ENCODE results near the gene LYPLAL1. TPM values are rescaled to one million over a fixed set of nuclear protein-coding genes. Genes with fewer than 3 reads are reported as not detected.

The LYPLAL1 gene
- total RNA-seq, 1 experiment from 2014 or later: 20.7 TPM

DNA sequence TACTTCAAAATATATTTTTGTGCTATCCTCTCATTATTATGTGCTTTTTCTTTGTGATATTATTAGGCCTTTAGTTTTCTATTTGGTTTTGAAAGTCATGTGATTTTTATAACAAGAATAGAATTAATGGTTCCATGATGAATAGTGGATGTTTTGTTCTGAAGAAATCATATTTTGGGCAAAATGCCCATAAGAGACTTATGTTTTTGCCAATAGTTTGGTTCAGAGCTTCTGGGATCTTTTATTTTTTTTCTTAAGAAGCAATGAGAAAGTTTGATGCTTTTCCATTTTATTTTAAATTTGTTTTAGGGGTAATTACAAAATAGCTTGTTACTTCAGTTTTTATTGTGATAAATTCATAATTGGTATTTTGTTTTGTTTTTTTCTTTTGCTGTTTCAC lies 49.8 kb downstream of the LYPLAL1 start:
- Mint-ChIP-seq H3K4me1 (no peaks in the 10 kb centered on the region), H3K9me3 (no peaks in the 10 kb centered on the region), H3K27ac (no peak overlapping the region), H3K4me3 (no peak overlapping the region), H3K36me3 (no peaks in the 10 kb centered on the region), H3K27me3 (ENCODE audit: low read depth) (no peaks in the 10 kb centered on the region)
- ChIA-PET POLR2A (no interaction called here), CTCF (no interaction called here)
- no peak for ATAC-seq
- no peak for DNase-seq (ENCODE audit: low spot score)
- TF ChIP-seq NFYB (CRISPR knock-in tag; conservative IDR thresholded peaks at IDR 0.05; ENCODE audit: low read depth): no peak
- TF ChIP-seq CBFB (CRISPR knock-in tag; IDR thresholded peaks at IDR 0.05; ENCODE audit: low read depth): no peak
- TF ChIP-seq, protein P1, sequence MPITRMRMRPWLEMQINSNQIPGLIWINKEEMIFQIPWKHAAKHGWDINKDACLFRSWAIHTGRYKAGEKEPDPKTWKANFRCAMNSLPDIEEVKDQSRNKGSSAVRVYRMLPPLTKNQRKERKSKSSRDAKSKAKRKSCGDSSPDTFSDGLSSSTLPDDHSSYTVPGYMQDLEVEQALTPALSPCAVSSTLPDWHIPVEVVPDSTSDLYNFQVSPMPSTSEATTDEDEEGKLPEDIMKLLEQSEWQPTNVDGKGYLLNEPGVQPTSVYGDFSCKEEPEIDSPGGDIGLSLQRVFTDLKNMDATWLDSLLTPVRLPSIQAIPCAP (CRISPR knock-in tag; IDR thresholded peaks at IDR 0.05): no peak
- TF ChIP-seq, protein P2, sequence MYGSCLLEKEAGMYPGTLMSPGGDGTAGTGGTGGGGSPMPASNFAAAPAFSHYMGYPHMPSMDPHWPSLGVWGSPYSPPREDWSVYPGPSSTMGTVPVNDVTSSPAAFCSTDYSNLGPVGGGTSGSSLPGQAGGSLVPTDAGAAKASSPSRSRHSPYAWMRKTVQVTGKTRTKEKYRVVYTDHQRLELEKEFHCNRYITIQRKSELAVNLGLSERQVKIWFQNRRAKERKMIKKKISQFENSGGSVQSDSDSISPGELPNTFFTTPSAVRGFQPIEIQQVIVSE (CRISPR knock-in tag; IDR thresholded peaks at IDR 0.05; ENCODE audit: borderline replicate concordance): no peak
- TF ChIP-seq NR2C2 (CRISPR knock-in tag; IDR thresholded peaks at IDR 0.05): no peak
- TF ChIP-seq JAZF1 (CRISPR knock-in tag; IDR thresholded peaks at IDR 0.05): no peak

DNA sequence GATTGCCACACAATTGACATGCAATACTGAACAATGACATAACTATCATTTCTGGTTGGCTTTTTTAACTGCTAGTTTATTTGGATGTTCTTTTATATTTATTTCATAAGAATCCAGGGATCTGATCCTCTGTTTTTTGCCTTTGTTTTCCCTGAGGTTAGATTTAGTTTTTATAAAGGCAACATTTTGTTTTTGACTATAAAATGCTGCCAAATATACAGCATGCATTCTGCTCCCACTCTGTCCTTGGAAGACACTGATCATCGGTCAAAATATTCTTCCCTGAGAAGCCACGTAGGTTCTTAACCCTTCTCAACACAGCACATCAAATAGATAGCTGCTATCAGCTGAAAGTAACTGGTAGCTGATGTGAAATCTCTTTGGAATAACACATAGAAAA lies 52.5 kb downstream of the LYPLAL1 start:
- no peak overlapping the region for H3K27ac Mint-ChIP-seq
- H3K27me3 Mint-ChIP-seq (ENCODE audit: low read depth): no peaks in the 10 kb centered on the region
- no peaks in the 10 kb centered on the region for H3K4me1 Mint-ChIP-seq
- no peak for ATAC-seq
- H3K36me3 Mint-ChIP-seq: no peaks in the 10 kb centered on the region
- DNase-seq (ENCODE audit: low spot score): no peak
- ChIA-PET POLR2A (no interaction called here), CTCF (no interaction called here)
- H3K4me3 Mint-ChIP-seq: no peak overlapping the region
- H3K9me3 Mint-ChIP-seq: no peaks in the 10 kb centered on the region
- TF ChIP-seq, protein P3, sequence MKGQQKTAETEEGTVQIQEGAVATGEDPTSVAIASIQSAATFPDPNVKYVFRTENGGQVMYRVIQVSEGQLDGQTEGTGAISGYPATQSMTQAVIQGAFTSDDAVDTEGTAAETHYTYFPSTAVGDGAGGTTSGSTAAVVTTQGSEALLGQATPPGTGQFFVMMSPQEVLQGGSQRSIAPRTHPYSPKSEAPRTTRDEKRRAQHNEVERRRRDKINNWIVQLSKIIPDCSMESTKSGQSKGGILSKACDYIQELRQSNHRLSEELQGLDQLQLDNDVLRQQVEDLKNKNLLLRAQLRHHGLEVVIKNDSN (CRISPR knock-in tag; IDR thresholded peaks at IDR 0.05): no peak
- no peak for TF ChIP-seq MXD4 (CRISPR knock-in tag; IDR thresholded peaks at IDR 0.05; ENCODE audit: borderline replicate concordance)
- TF ChIP-seq RORB (CRISPR knock-in tag; IDR thresholded peaks at IDR 0.05): no peak
- TF ChIP-seq, protein P4, sequence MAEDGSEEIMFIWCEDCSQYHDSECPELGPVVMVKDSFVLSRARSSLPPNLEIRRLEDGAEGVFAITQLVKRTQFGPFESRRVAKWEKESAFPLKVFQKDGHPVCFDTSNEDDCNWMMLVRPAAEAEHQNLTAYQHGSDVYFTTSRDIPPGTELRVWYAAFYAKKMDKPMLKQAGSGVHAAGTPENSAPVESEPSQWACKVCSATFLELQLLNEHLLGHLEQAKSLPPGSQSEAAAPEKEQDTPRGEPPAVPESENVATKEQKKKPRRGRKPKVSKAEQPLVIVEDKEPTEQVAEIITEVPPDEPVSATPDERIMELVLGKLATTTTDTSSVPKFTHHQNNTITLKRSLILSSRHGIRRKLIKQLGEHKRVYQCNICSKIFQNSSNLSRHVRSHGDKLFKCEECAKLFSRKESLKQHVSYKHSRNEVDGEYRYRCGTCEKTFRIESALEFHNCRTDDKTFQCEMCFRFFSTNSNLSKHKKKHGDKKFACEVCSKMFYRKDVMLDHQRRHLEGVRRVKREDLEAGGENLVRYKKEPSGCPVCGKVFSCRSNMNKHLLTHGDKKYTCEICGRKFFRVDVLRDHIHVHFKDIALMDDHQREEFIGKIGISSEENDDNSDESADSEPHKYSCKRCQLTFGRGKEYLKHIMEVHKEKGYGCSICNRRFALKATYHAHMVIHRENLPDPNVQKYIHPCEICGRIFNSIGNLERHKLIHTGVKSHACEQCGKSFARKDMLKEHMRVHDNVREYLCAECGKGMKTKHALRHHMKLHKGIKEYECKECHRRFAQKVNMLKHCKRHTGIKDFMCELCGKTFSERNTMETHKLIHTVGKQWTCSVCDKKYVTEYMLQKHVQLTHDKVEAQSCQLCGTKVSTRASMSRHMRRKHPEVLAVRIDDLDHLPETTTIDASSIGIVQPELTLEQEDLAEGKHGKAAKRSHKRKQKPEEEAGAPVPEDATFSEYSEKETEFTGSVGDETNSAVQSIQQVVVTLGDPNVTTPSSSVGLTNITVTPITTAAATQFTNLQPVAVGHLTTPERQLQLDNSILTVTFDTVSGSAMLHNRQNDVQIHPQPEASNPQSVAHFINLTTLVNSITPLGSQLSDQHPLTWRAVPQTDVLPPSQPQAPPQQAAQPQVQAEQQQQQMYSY (CRISPR knock-in tag; IDR thresholded peaks at IDR 0.05): no peak
- TF ChIP-seq, protein P5, sequence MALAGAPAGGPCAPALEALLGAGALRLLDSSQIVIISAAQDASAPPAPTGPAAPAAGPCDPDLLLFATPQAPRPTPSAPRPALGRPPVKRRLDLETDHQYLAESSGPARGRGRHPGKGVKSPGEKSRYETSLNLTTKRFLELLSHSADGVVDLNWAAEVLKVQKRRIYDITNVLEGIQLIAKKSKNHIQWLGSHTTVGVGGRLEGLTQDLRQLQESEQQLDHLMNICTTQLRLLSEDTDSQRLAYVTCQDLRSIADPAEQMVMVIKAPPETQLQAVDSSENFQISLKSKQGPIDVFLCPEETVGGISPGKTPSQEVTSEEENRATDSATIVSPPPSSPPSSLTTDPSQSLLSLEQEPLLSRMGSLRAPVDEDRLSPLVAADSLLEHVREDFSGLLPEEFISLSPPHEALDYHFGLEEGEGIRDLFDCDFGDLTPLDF (CRISPR knock-in tag; IDR thresholded peaks at IDR 0.05): no peak
- TF ChIP-seq, protein P6, sequence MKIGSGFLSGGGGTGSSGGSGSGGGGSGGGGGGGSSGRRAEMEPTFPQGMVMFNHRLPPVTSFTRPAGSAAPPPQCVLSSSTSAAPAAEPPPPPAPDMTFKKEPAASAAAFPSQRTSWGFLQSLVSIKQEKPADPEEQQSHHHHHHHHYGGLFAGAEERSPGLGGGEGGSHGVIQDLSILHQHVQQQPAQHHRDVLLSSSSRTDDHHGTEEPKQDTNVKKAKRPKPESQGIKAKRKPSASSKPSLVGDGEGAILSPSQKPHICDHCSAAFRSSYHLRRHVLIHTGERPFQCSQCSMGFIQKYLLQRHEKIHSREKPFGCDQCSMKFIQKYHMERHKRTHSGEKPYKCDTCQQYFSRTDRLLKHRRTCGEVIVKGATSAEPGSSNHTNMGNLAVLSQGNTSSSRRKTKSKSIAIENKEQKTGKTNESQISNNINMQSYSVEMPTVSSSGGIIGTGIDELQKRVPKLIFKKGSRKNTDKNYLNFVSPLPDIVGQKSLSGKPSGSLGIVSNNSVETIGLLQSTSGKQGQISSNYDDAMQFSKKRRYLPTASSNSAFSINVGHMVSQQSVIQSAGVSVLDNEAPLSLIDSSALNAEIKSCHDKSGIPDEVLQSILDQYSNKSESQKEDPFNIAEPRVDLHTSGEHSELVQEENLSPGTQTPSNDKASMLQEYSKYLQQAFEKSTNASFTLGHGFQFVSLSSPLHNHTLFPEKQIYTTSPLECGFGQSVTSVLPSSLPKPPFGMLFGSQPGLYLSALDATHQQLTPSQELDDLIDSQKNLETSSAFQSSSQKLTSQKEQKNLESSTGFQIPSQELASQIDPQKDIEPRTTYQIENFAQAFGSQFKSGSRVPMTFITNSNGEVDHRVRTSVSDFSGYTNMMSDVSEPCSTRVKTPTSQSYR (CRISPR knock-in tag; IDR thresholded peaks at IDR 0.05): no peak
- TF ChIP-seq, protein P7, sequence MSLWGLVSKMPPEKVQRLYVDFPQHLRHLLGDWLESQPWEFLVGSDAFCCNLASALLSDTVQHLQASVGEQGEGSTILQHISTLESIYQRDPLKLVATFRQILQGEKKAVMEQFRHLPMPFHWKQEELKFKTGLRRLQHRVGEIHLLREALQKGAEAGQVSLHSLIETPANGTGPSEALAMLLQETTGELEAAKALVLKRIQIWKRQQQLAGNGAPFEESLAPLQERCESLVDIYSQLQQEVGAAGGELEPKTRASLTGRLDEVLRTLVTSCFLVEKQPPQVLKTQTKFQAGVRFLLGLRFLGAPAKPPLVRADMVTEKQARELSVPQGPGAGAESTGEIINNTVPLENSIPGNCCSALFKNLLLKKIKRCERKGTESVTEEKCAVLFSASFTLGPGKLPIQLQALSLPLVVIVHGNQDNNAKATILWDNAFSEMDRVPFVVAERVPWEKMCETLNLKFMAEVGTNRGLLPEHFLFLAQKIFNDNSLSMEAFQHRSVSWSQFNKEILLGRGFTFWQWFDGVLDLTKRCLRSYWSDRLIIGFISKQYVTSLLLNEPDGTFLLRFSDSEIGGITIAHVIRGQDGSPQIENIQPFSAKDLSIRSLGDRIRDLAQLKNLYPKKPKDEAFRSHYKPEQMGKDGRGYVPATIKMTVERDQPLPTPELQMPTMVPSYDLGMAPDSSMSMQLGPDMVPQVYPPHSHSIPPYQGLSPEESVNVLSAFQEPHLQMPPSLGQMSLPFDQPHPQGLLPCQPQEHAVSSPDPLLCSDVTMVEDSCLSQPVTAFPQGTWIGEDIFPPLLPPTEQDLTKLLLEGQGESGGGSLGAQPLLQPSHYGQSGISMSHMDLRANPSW (CRISPR knock-in tag; conservative IDR thresholded peaks at IDR 0.05; ENCODE audit: low read depth): no peak
- no peak for TF ChIP-seq ESRRA (CRISPR knock-in tag; IDR thresholded peaks at IDR 0.05; ENCODE audit: borderline replicate concordance)
- TF ChIP-seq, protein P8, sequence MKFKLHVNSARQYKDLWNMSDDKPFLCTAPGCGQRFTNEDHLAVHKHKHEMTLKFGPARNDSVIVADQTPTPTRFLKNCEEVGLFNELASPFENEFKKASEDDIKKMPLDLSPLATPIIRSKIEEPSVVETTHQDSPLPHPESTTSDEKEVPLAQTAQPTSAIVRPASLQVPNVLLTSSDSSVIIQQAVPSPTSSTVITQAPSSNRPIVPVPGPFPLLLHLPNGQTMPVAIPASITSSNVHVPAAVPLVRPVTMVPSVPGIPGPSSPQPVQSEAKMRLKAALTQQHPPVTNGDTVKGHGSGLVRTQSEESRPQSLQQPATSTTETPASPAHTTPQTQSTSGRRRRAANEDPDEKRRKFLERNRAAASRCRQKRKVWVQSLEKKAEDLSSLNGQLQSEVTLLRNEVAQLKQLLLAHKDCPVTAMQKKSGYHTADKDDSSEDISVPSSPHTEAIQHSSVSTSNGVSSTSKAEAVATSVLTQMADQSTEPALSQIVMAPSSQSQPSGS (CRISPR knock-in tag; IDR thresholded peaks at IDR 0.05; ENCODE audit: borderline replicate concordance, low read depth): no peak
- TF ChIP-seq, protein P9, sequence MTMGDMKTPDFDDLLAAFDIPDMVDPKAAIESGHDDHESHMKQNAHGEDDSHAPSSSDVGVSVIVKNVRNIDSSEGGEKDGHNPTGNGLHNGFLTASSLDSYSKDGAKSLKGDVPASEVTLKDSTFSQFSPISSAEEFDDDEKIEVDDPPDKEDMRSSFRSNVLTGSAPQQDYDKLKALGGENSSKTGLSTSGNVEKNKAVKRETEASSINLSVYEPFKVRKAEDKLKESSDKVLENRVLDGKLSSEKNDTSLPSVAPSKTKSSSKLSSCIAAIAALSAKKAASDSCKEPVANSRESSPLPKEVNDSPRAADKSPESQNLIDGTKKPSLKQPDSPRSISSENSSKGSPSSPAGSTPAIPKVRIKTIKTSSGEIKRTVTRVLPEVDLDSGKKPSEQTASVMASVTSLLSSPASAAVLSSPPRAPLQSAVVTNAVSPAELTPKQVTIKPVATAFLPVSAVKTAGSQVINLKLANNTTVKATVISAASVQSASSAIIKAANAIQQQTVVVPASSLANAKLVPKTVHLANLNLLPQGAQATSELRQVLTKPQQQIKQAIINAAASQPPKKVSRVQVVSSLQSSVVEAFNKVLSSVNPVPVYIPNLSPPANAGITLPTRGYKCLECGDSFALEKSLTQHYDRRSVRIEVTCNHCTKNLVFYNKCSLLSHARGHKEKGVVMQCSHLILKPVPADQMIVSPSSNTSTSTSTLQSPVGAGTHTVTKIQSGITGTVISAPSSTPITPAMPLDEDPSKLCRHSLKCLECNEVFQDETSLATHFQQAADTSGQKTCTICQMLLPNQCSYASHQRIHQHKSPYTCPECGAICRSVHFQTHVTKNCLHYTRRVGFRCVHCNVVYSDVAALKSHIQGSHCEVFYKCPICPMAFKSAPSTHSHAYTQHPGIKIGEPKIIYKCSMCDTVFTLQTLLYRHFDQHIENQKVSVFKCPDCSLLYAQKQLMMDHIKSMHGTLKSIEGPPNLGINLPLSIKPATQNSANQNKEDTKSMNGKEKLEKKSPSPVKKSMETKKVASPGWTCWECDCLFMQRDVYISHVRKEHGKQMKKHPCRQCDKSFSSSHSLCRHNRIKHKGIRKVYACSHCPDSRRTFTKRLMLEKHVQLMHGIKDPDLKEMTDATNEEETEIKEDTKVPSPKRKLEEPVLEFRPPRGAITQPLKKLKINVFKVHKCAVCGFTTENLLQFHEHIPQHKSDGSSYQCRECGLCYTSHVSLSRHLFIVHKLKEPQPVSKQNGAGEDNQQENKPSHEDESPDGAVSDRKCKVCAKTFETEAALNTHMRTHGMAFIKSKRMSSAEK (CRISPR knock-in tag; IDR thresholded peaks at IDR 0.05; ENCODE audit: borderline replicate concordance): no peak

All from WTC11 (cell line).